Panc1 (cell line): ENCODE measurements around the gene P2RY12. TPM values are rescaled to one million over a fixed set of nuclear protein-coding genes. Genes with fewer than 3 reads are reported as not detected.

Experiments
- ATAC-seq: fragments of 200-7000 bp; cut with Tn5 transposase; 2 replicates; pipeline ENCODE4 v1.9.1; 2020; ENCODE audit warnings: mild to moderate bottlenecking, moderate library complexity
- BruUV-seq: library from RNA; stranded (reverse); fragments of 400-500 nt; replicated peaks from 2 replicates; lab custom pipeline; 2021; lab: Mats Ljungman, UMichigan
- CTCF ChIA-PET: fragments of 300-600 bp; sonication (Branson Sonifier 250); formaldehyde crosslinking; loops from one replicate; lab custom pipeline; 2022; ENCODE audit warnings: antibody characterized with exemption; lab: Charles Lee
- POLR2A ChIA-PET: fragments of 300-600 bp; sonication (Branson Sonifier 250); formaldehyde crosslinking; loops from one replicate; lab custom pipeline; 2022; ENCODE audit warnings: antibody characterized with exemption; lab: Charles Lee
- DNase-seq: peaks from one replicate; pipeline ENCODE4 v3.0.0-alpha.2; 2010; ENCODE audit warnings: low read depth, low spot score
- H3K27ac ChIP-seq: 2 replicates; pipeline ENCODE4 v1.5.1; 2011; ENCODE audit warnings: mild to moderate bottlenecking, low read length, inconsistent platforms
- H3K27me3 ChIP-seq: fragments of 200-500 bp; sonication (Bioruptor generic); 2 replicates; pipeline ENCODE4 v1.6.0; 2014; ENCODE audit warnings: low read length, inconsistent platforms; ENCODE audit not compliant: control insufficient read depth, insufficient read depth
- H3K36me3 ChIP-seq: fragments of 200-500 bp; sonication (Bioruptor generic); 2 replicates; pipeline ENCODE4 v1.5.1; 2014; ENCODE audit warnings: inconsistent platforms, mild to moderate bottlenecking, low read length, moderate library complexity; ENCODE audit not compliant: control insufficient read depth, insufficient read depth
- H3K4me1 ChIP-seq: 2 replicates; pipeline ENCODE4 v1.5.1; 2011; ENCODE audit warnings: inconsistent platforms, mild to moderate bottlenecking, low read length, moderate library complexity; ENCODE audit not compliant: control insufficient read depth, insufficient read depth
- H3K4me3 ChIP-seq, 2 experiments: 2 replicates each; pipeline ENCODE4 v1.5.1; 2011 to 2012; ENCODE audit warnings: low read depth in 2 of 2, low read length in 2 of 2, mild to moderate bottlenecking in 2 of 2, inconsistent platforms in 1 of 2, moderate library complexity in 1 of 2
- H3K9me3 ChIP-seq: fragments of 200-500 bp; sonication (Bioruptor generic); 2 replicates; pipeline ENCODE4 v1.5.1; 2014; ENCODE audit warnings: low read depth, mild to moderate bottlenecking, inconsistent platforms, low read length, moderate library complexity; ENCODE audit not compliant: control insufficient read depth, insufficient read depth
- POLR2AphosphoS5 ChIP-seq: IDR thresholded peaks from 2 replicates; pipeline ENCODE4 v1.6.1; 2012; ENCODE audit warnings: mild to moderate bottlenecking, low read depth, low read length, moderate library complexity
- SIN3A ChIP-seq: IDR thresholded peaks from 2 replicates; pipeline ENCODE4 v1.6.1; 2012; ENCODE audit warnings: low read depth, mild to moderate bottlenecking, low read length, moderate library complexity, borderline replicate concordance; ENCODE audit not compliant: insufficient read depth
- TCF7L2 ChIP-seq: IDR thresholded peaks from 2 replicates; pipeline ENCODE4 v1.6.1; 2011; ENCODE audit warnings: mild to moderate bottlenecking, low read depth, low read length, inconsistent platforms
- in situ Hi-C: cut with HindIII; loops from 2 replicates; pipeline ENCODE4 v1.10.0; 2016; ENCODE audit warnings: low sequenced_read_pairs, low pct_unique_long_range_greater_than_20kb
- intact Hi-C: fragments of 100-400 bp; cut with micrococcal nuclease; formaldehyde crosslinking; loops from one replicate; pipeline ENCODE4 v1.10.0; 2022; ENCODE audit not compliant: unreplicated experiment
- total RNA-seq: library from RNA; stranded (reverse); gene quantifications from one replicate; pipeline ENCODE4 v1.2.1, GENCODE V29; 2021; ENCODE audit not compliant: unreplicated experiment
- TF ChIP-seq, protein P1 (sequence below): fragments of 450-650 bp; IDR thresholded peaks from 2 replicates; pipeline ENCODE4 v1.5.1; 2017; ENCODE audit warnings: mild to moderate bottlenecking
- TF ChIP-seq, protein P2 (sequence below), 2 experiments: IDR thresholded peaks; 2 replicates each; pipeline ENCODE4 v1.6.1; 2011 to 2012; ENCODE audit warnings: low read depth in 2 of 2, control low read depth in 1 of 2, low read length in 1 of 2, mild to moderate bottlenecking in 1 of 2, moderate library complexity in 1 of 2; ENCODE audit not compliant: insufficient read depth in 1 of 2

P2RY12 gene
- total RNA-seq, 1 experiment from 2014 or later, result not detected

DNA sequence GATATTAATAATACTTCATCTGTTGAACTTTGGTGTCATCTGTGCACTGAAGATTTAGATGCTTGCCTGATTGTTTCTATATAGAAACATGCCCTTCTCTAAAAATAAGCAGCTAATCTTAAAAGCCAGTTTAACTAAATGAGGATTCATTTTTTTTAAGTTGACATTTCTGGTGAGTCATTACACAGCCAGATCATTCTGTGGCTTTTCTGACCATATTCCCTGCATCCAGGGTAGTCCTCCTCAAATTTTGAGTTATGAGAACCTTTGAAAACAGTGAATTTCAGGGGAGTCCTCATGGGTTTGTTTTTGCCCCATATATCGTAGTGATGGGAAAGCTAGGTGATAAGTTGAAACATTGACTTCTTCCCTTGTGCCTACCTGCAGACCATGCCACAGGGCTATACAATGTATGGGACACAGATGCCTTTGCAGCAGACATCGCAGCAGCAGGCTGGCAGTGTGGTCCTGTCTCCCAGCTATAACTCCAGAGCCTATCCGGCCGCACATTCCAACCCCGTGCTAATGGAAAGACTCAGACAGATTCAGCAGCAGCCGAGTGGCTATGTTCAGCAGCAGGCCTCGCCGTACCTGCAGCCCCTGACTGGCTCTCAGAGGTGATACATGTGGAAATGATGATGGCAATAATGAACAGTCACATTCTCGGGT is 26.5 kb upstream of the P2RY12 start:
- no peak for TF ChIP-seq SIN3A
- TF ChIP-seq TCF7L2, result no peak
- TF ChIP-seq, protein P1, sequence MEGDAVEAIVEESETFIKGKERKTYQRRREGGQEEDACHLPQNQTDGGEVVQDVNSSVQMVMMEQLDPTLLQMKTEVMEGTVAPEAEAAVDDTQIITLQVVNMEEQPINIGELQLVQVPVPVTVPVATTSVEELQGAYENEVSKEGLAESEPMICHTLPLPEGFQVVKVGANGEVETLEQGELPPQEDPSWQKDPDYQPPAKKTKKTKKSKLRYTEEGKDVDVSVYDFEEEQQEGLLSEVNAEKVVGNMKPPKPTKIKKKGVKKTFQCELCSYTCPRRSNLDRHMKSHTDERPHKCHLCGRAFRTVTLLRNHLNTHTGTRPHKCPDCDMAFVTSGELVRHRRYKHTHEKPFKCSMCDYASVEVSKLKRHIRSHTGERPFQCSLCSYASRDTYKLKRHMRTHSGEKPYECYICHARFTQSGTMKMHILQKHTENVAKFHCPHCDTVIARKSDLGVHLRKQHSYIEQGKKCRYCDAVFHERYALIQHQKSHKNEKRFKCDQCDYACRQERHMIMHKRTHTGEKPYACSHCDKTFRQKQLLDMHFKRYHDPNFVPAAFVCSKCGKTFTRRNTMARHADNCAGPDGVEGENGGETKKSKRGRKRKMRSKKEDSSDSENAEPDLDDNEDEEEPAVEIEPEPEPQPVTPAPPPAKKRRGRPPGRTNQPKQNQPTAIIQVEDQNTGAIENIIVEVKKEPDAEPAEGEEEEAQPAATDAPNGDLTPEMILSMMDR, result no peak
- TF ChIP-seq, protein P2, sequence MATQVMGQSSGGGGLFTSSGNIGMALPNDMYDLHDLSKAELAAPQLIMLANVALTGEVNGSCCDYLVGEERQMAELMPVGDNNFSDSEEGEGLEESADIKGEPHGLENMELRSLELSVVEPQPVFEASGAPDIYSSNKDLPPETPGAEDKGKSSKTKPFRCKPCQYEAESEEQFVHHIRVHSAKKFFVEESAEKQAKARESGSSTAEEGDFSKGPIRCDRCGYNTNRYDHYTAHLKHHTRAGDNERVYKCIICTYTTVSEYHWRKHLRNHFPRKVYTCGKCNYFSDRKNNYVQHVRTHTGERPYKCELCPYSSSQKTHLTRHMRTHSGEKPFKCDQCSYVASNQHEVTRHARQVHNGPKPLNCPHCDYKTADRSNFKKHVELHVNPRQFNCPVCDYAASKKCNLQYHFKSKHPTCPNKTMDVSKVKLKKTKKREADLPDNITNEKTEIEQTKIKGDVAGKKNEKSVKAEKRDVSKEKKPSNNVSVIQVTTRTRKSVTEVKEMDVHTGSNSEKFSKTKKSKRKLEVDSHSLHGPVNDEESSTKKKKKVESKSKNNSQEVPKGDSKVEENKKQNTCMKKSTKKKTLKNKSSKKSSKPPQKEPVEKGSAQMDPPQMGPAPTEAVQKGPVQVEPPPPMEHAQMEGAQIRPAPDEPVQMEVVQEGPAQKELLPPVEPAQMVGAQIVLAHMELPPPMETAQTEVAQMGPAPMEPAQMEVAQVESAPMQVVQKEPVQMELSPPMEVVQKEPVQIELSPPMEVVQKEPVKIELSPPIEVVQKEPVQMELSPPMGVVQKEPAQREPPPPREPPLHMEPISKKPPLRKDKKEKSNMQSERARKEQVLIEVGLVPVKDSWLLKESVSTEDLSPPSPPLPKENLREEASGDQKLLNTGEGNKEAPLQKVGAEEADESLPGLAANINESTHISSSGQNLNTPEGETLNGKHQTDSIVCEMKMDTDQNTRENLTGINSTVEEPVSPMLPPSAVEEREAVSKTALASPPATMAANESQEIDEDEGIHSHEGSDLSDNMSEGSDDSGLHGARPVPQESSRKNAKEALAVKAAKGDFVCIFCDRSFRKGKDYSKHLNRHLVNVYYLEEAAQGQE (IDR thresholded peaks at IDR 0.05; ENCODE audit: insufficient read depth in 1 of 2, low read depth in 2 of 2, low read length in 1 of 2), result no peak
- no peak for TF ChIP-seq POLR2AphosphoS5
- Histone ChIP-seq H3K4me1 (no peaks in the 10 kb centered on the region), H3K27me3 (no peaks in the 10 kb centered on the region), H3K9me3 (no peaks in the 10 kb centered on the region), H3K27ac (no peak overlapping the region), H3K4me3 (no peak overlapping the region), H3K36me3 (no peaks in the 10 kb centered on the region)
- DNase-seq (no peak), ATAC-seq (no peak)
- intact Hi-C loops (no loop called here), in situ Hi-C loops (no loop called here)
- no TSS peak for BruUV-seq
- CTCF ChIA-PET, result no interaction called here
- POLR2A ChIA-PET, result no interaction called here

DNA sequence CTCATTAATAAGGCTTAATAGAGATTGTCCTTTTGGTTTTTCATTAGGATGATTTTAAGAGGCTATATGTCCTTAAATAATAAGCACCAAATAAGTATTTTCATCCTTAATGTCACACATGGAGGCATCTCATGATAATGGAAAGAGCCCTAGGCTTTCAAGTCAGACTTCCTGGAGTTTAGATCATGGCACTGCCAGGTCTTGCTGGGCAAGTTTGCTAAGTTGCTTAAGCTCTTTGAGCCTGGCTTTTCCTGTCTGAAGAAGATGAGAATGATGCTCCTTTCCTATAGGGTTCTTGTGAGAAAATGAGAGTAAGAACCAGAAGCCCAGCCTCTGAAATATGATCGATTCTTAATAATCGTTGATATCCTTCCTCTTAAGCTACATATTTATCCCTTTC is 23.4 kb upstream of the P2RY12 start:
- intact Hi-C loops (no loop called here), in situ Hi-C loops (no loop called here)

More for the DNA sequence above, 23.4 kb upstream of the P2RY12 start:
- CTCF ChIA-PET, result no interaction called here
- ATAC-seq, result no peak
- no peak for DNase-seq
- Histone ChIP-seq H3K27ac (no peak overlapping the region), H3K27me3 (no peaks in the 10 kb centered on the region), H3K9me3 (no peaks in the 10 kb centered on the region), H3K4me3 (no peak overlapping the region), H3K36me3 (no peaks in the 10 kb centered on the region), H3K4me1 (no peaks in the 10 kb centered on the region)
- no TSS peak for BruUV-seq
- POLR2A ChIA-PET, result no interaction called here
- TF ChIP-seq TCF7L2, result no peak
- TF ChIP-seq, protein P2 (IDR thresholded peaks at IDR 0.05; ENCODE audit: insufficient read depth in 1 of 2, low read depth in 2 of 2, low read length in 1 of 2), result no peak
- TF ChIP-seq SIN3A, result no peak
- TF ChIP-seq, protein P1, result no peak
- no peak for TF ChIP-seq POLR2AphosphoS5
